Gastroesophageal sphincter (tissue), 3 donors: ENCODE data around the gene WFDC1.

Source experiments
- POLR2A ChIP-seq, 2 donors: fragments of 450-650 bp; IDR thresholded peaks; one replicate each; pipeline ENCODE4 v1.6.1; 2017; ENCODE audit warnings: antibody characterized with exemption in 2 of 2, mild to moderate bottlenecking in 2 of 2, moderate library complexity in 1 of 2
- TF ChIP-seq, protein P1 (sequence below), 4 experiments: fragments of 200-600 bp in 2 of 4; fragments of 450-650 bp in 2 of 4; sonication (generic) in 1 of 4; IDR thresholded peaks; one replicate each; pipeline ENCODE4 v1.5.1; 2017 to 2019; ENCODE audit warnings: antibody characterized with exemption in 4 of 4, mild to moderate bottlenecking in 2 of 4, moderate library complexity in 2 of 4

GRCh38 chr16:84253173-84253572, 41.5 kb upstream of the WFDC1 start:
- TF ChIP-seq, protein P1, sequence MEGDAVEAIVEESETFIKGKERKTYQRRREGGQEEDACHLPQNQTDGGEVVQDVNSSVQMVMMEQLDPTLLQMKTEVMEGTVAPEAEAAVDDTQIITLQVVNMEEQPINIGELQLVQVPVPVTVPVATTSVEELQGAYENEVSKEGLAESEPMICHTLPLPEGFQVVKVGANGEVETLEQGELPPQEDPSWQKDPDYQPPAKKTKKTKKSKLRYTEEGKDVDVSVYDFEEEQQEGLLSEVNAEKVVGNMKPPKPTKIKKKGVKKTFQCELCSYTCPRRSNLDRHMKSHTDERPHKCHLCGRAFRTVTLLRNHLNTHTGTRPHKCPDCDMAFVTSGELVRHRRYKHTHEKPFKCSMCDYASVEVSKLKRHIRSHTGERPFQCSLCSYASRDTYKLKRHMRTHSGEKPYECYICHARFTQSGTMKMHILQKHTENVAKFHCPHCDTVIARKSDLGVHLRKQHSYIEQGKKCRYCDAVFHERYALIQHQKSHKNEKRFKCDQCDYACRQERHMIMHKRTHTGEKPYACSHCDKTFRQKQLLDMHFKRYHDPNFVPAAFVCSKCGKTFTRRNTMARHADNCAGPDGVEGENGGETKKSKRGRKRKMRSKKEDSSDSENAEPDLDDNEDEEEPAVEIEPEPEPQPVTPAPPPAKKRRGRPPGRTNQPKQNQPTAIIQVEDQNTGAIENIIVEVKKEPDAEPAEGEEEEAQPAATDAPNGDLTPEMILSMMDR (IDR thresholded peaks at IDR 0.05): no peak
- TF ChIP-seq POLR2A (IDR thresholded peaks at IDR 0.05): no peak
